Keratinocyte (primary cell): ENCODE results near the gene CAMSAP1. TPM values are rescaled to one million over a fixed set of nuclear protein-coding genes. Genes with fewer than 3 reads are reported as not detected.

Experiments used
- DNase-seq: peaks from one replicate; pipeline ENCODE4 v3.0.0-alpha.2; 2011; ENCODE audit warnings: low read depth, missing footprints, low spot score
- FAIRE-seq: peaks from 2 replicates; lab custom pipeline; 2011; peaks lifted over from hg19 to GRCh38; lab: Jason Lieb, UNC
- H2AFZ ChIP-seq: 2 replicates; pipeline ENCODE4 v1.6.0; 2012; ENCODE audit warnings: low read length, control low read depth, inconsistent platforms; ENCODE audit not compliant: control insufficient read depth
- H3K27ac ChIP-seq: 2 replicates; pipeline ENCODE4 v1.5.1; 2011; ENCODE audit warnings: low read length; ENCODE audit not compliant: control insufficient read depth, insufficient read depth
- H3K27me3 ChIP-seq: 3 replicates; pipeline ENCODE4 v1.6.0; 2011; ENCODE audit warnings: low read length; ENCODE audit not compliant: control insufficient read depth, insufficient read depth; ENCODE audit errors: extremely low read depth
- H3K36me3 ChIP-seq, 2 experiments: 2 replicates in 1 of 2; 3 replicates in 1 of 2; pipeline ENCODE4 v1.5.1; 2011; ENCODE audit warnings: low read length in 2 of 2, mild to moderate bottlenecking in 1 of 2; ENCODE audit not compliant: control insufficient read depth in 2 of 2, insufficient read depth in 2 of 2; ENCODE audit errors: extremely low read depth in 1 of 2
- H3K4me1 ChIP-seq: 3 replicates; pipeline ENCODE4 v1.5.1; 2011; ENCODE audit warnings: low read length; ENCODE audit not compliant: control insufficient read depth, insufficient read depth; ENCODE audit errors: extremely low read depth
- H3K4me2 ChIP-seq: 3 replicates; pipeline ENCODE4 v1.6.0; 2011; ENCODE audit warnings: low read depth, low read length; ENCODE audit not compliant: control insufficient read depth, insufficient read depth; ENCODE audit errors: extremely low read depth
- H3K4me3 ChIP-seq, 3 experiments: fragments of 200-600 bp in 1 of 3; sonication (generic) in 1 of 3; 2 replicates in 2 of 3; 3 replicates in 1 of 3; pipeline ENCODE4 v1.5.1; 2011 to 2016; ENCODE audit warnings: low read length in 3 of 3, mild to moderate bottlenecking in 3 of 3, control low read depth in 2 of 3, inconsistent platforms in 1 of 3, low read depth in 1 of 3, mixed read lengths in 1 of 3, mixed run types in 1 of 3, moderate library complexity in 1 of 3; ENCODE audit not compliant: control insufficient read depth in 2 of 3, insufficient read depth in 2 of 3; ENCODE audit errors: extremely low read depth in 1 of 3
- H3K79me2 ChIP-seq: 2 replicates; pipeline ENCODE4 v1.6.0; 2012; ENCODE audit warnings: low read length; ENCODE audit not compliant: control insufficient read depth, insufficient read depth
- H3K9ac ChIP-seq: 3 replicates; pipeline ENCODE4 v1.6.0; 2011; ENCODE audit warnings: low read length; ENCODE audit not compliant: control insufficient read depth, insufficient read depth; ENCODE audit errors: extremely low read depth
- H3K9me1 ChIP-seq: 3 replicates; pipeline ENCODE4 v1.6.0; 2011; ENCODE audit warnings: low read length; ENCODE audit not compliant: control insufficient read depth, insufficient read depth; ENCODE audit errors: extremely low read depth
- H3K9me3 ChIP-seq: 2 replicates; pipeline ENCODE4 v1.5.1; 2012; ENCODE audit warnings: low read depth, low read length; ENCODE audit not compliant: control insufficient read depth
- H4K20me1 ChIP-seq: 3 replicates; pipeline ENCODE4 v1.6.0; 2011; ENCODE audit warnings: low read length; ENCODE audit not compliant: control insufficient read depth, insufficient read depth; ENCODE audit errors: extremely low read depth
- EZH2 ChIP-seq: IDR thresholded peaks from one replicate; pipeline ENCODE4 v1.6.1; 2012; ENCODE audit warnings: inconsistent platforms, mild to moderate bottlenecking, low read length, moderate library complexity
- dilution Hi-C: fragments of 300-500 bp; cut with MboI; formaldehyde crosslinking; loops from one replicate; pipeline ENCODE4 v1.7.0; 2020; ENCODE audit warnings: low sequenced_read_pairs; ENCODE audit not compliant: extremely low pct_ligation_motif_present
- polyA plus RNA-seq, 5 experiments: library from polyadenylated mRNA; depleted of rRNA in 3 of 5; stranded (reverse) in 3 of 5; stranded (forward) in 1 of 5; unstranded in 1 of 5; fragments of >200 nt; gene quantifications; 1 replicate in 1 of 5; 2 replicates in 3 of 5; 3 replicates in 1 of 5; pipeline versions ENCODE4 v1.2.1 to v1.2.3, GENCODE V29; 2011 to 2012; ENCODE audit warnings: missing spikeins in 2 of 5, low read depth in 1 of 5, low replicate concordance in 1 of 5
- TF ChIP-seq, protein P1 (sequence below), 3 experiments: IDR thresholded peaks in 1 of 3; conservative IDR thresholded peaks in 1 of 3; optimal IDR thresholded peaks in 1 of 3; 2 replicates in 2 of 3; 3 replicates in 1 of 3; pipeline versions ENCODE3 to v1.5.1; 2011; ENCODE audit warnings: low read length in 3 of 3, mild to moderate bottlenecking in 3 of 3, moderate library complexity in 2 of 3, control low read depth in 1 of 3, inconsistent platforms in 1 of 3; ENCODE audit not compliant: insufficient read depth in 2 of 3; ENCODE audit errors: extremely low read depth in 1 of 3

Gene CAMSAP1
- polyA plus RNA-seq, 1 donor (not counting 4 experiments of a cell fraction or from before 2014, with no cell fraction given) = 8.3 TPM

DNA sequence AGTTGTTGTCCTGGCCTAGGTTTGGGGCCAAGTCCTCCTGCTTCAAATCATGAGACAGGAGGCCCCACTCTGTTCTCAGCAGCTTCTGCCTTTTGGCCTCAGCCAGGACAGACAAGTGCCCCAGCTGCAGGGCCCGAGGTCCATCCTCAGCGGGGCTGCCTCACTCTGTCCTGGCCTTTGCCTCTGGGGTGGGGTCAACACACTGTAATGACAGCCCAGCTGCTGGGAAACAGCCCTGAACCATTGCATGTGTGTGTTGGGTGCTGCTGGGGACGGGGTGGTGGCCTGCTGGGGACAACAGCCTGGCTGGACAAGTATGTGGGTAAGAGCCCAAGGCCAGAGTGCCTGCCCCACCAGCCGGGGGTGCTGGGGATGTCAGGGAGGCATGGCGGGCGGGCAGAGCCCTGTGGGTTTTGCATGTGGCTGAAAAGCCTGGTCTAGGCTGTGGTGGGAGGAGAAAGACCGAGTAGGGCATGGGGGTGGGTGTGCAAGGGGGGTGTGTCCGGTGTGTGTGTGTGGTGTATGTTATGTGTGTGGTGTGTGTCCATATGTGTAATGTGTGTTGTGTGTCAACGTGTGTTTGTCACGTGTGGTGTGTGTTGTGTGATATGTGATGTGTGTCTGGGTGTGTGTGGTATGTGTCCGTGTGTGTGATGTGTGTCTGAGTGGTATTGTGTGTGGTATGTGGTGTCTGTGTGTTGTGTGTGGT, 133.7 kb downstream of the CAMSAP1 start:
- dilution Hi-C loops = no loop called here
- no peak for TF ChIP-seq EZH2
- TF ChIP-seq, protein P1, sequence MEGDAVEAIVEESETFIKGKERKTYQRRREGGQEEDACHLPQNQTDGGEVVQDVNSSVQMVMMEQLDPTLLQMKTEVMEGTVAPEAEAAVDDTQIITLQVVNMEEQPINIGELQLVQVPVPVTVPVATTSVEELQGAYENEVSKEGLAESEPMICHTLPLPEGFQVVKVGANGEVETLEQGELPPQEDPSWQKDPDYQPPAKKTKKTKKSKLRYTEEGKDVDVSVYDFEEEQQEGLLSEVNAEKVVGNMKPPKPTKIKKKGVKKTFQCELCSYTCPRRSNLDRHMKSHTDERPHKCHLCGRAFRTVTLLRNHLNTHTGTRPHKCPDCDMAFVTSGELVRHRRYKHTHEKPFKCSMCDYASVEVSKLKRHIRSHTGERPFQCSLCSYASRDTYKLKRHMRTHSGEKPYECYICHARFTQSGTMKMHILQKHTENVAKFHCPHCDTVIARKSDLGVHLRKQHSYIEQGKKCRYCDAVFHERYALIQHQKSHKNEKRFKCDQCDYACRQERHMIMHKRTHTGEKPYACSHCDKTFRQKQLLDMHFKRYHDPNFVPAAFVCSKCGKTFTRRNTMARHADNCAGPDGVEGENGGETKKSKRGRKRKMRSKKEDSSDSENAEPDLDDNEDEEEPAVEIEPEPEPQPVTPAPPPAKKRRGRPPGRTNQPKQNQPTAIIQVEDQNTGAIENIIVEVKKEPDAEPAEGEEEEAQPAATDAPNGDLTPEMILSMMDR (optimal IDR thresholded peaks at IDR 0.05 in 1 of 3, IDR thresholded peaks at IDR 0.05 in 1 of 3, conservative IDR thresholded peaks at IDR 0.05 in 1 of 3; ENCODE audit: extremely low read depth in 1 of 3, insufficient read depth in 2 of 3, low read length in 3 of 3) = no peak
- peaks cover 5% of the 10 kb centered on the region for H3K9me3 ChIP-seq
- no peaks in the 10 kb centered on the region for H3K4me1 ChIP-seq
- H3K27ac ChIP-seq = no peak overlapping the region
- no peaks in the 10 kb centered on the region for H4K20me1 ChIP-seq
- FAIRE-seq (no peak), DNase-seq (no peak)
- H3K4me2 ChIP-seq = no peak overlapping the region
- H3K36me3 ChIP-seq = no peaks in the 10 kb centered on the region
- no peak overlapping the region for H3K4me3 ChIP-seq
- no peak overlapping the region for H3K9ac ChIP-seq
- H3K79me2 ChIP-seq = no peaks in the 10 kb centered on the region
- no peaks in the 10 kb centered on the region for H3K27me3 ChIP-seq
- H3K9me1 ChIP-seq = no peaks in the 10 kb centered on the region
- H2AFZ ChIP-seq = no peak overlapping the region

DNA sequence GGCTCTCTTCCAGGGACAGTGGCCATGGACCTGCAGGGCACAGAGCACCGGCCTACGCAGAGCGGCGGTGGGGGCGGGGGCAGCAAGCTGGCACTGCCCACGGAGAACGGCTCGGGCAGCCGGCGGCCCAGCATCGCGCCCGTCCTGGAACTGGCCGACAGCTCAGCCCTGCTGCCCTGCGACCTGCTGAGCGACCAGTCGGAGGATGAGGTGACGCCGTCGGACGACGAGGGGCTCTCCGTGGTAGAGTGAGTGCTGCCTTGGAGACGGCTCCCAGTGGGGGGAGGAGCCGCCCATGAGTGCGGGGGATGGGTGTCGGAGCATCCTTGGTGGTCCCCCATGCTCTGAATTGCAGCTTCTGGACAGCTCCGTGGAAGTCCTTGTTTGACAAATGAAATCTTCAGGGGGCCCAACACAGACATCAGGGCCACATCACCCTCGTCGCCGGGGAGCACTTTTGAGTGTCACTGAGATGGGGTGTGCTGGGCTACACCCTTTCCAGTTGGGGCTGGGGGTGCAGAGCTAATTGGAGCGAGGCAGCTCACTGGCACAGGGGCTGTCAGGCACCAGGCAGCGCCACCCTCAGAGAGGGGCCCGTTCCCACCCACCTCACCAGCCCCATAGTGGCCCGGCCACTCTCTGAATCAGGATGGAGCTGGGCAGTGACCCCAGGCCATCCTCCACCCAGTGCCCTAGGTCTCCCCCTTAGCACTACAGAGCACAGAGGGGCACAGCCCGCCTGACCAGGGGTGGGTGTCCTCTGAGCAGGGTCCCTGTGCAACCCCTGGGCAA, 134.4 kb downstream of the CAMSAP1 start:
- FAIRE-seq (no peak), DNase-seq (no peak)
- no peak overlapping the region for H3K27ac ChIP-seq
- no peaks in the 10 kb centered on the region for H4K20me1 ChIP-seq
- H3K4me2 ChIP-seq = no peak overlapping the region
- H3K36me3 ChIP-seq = no peaks in the 10 kb centered on the region
- no peaks in the 10 kb centered on the region for H3K9me1 ChIP-seq
- H2AFZ ChIP-seq = no peak overlapping the region
- no peaks in the 10 kb centered on the region for H3K27me3 ChIP-seq
- no peak overlapping the region for H3K9ac ChIP-seq
- no peak overlapping the region for H3K4me3 ChIP-seq
- H3K4me1 ChIP-seq = no peaks in the 10 kb centered on the region
- H3K79me2 ChIP-seq = no peaks in the 10 kb centered on the region
- peaks cover 5% of the 10 kb centered on the region for H3K9me3 ChIP-seq
- TF ChIP-seq, protein P1 (optimal IDR thresholded peaks at IDR 0.05 in 1 of 3, IDR thresholded peaks at IDR 0.05 in 1 of 3, conservative IDR thresholded peaks at IDR 0.05 in 1 of 3; ENCODE audit: extremely low read depth in 1 of 3, insufficient read depth in 2 of 3, low read length in 3 of 3) = no peak
- TF ChIP-seq EZH2 = no peak
- dilution Hi-C loops = no loop called here
